Loucy (cell line): ENCODE results near the gene COX7A2.

Source experiments
- CTCF ChIP-seq: fragments of 200-600 bp; sonication (generic); conservative IDR thresholded peaks from 2 replicates; pipeline ENCODE4 v1.5.1; 2014; ENCODE audit warnings: mild to moderate bottlenecking, antibody characterized with exemption, low read length
- EZH2phosphoT487 ChIP-seq: fragments of 200-600 bp; IDR thresholded peaks from 2 replicates; pipeline ENCODE4 v1.6.1; 2018; ENCODE audit warnings: antibody characterized with exemption, mild to moderate bottlenecking, moderate library complexity, borderline replicate concordance

GRCh38 chr6:75206576-75207342 lies 36.8 kb downstream of the COX7A2 start:
- no peak for TF ChIP-seq CTCF
- no peak for TF ChIP-seq EZH2phosphoT487
